OCI-LY7 (cell line): ENCODE data around the gene ANGPTL4. TPM values are rescaled to one million over a fixed set of nuclear protein-coding genes. Genes with fewer than 3 reads are reported as not detected.
"Not testable (repeated sequence)": the region's sequence is repeated elsewhere in the genome, so short reads cannot be mapped to it uniquely, and the experiment has no call there.

Source experiments
- BruUV-seq: library from RNA; stranded (reverse); fragments of 400-500 nt; replicated peaks from 2 replicates; lab custom pipeline; 2021; lab: Mats Ljungman, UMichigan
- CTCF ChIA-PET: fragments of 300-600 bp; sonication (Branson Sonifier 250); formaldehyde crosslinking; loops from one replicate; lab custom pipeline; 2022; ENCODE audit warnings: antibody characterized with exemption; ENCODE audit not compliant: unreplicated experiment; lab: Charles Lee
- POLR2A ChIA-PET: fragments of 300-600 bp; sonication (Branson Sonifier 250); formaldehyde crosslinking; loops from one replicate; lab custom pipeline; 2022; ENCODE audit warnings: antibody characterized with exemption; lab: Charles Lee
- DNase-seq: peaks from one replicate; pipeline ENCODE4 v3.0.0-alpha.2; 2015; ENCODE audit warnings: low spot score
- H2AFZ ChIP-seq: fragments of 200-600 bp; sonication (generic), shearing (Covaris generic); 2 replicates; pipeline ENCODE4 v1.6.1; 2014; ENCODE audit warnings: mild to moderate bottlenecking, antibody characterized with exemption, low read length, moderate library complexity
- H3K27ac ChIP-seq: fragments of 200-600 bp; sonication (generic); 2 replicates; pipeline ENCODE4 v1.5.1; 2014; ENCODE audit warnings: mixed run types, low read depth, mild to moderate bottlenecking, moderate library complexity, low read length, inconsistent platforms; ENCODE audit not compliant: poor library complexity, severe bottlenecking
- H3K36me3 ChIP-seq: fragments of 200-600 bp; sonication (generic); 2 replicates; pipeline ENCODE4 v1.6.1; 2014; ENCODE audit warnings: mild to moderate bottlenecking, antibody characterized with exemption, low read length, moderate library complexity, mixed read lengths; ENCODE audit not compliant: insufficient read depth
- H3K4me1 ChIP-seq: fragments of 200-600 bp; sonication (generic); 2 replicates; pipeline ENCODE4 v1.5.1; 2014; ENCODE audit warnings: mild to moderate bottlenecking, low read length; ENCODE audit not compliant: insufficient read depth, poor library complexity, severe bottlenecking
- H3K4me2 ChIP-seq: fragments of 200-600 bp; sonication (generic); 2 replicates; pipeline ENCODE4 v1.6.1; 2014; ENCODE audit warnings: mild to moderate bottlenecking, low read length
- H3K4me3 ChIP-seq: fragments of 200-600 bp; sonication (generic); 2 replicates; pipeline ENCODE4 v1.5.1; 2014; ENCODE audit warnings: mild to moderate bottlenecking, low read depth, low read length; ENCODE audit not compliant: poor library complexity, severe bottlenecking
- H3K79me2 ChIP-seq: fragments of 200-600 bp; sonication (generic); 2 replicates; pipeline ENCODE4 v1.6.1; 2016; ENCODE audit warnings: low read depth, mild to moderate bottlenecking, low read length, moderate library complexity, mixed read lengths; ENCODE audit not compliant: insufficient read depth
- H3K9me2 ChIP-seq: fragments of 200-600 bp; sonication (generic); 2 replicates; pipeline ENCODE4 v1.6.1; 2016; ENCODE audit warnings: mild to moderate bottlenecking, low read length, mixed read lengths; ENCODE audit not compliant: insufficient read depth
- H3K9me3 ChIP-seq: fragments of 200-600 bp; sonication (generic); 2 replicates; pipeline ENCODE4 v1.6.1; 2014; ENCODE audit warnings: mild to moderate bottlenecking, mixed run types, low read length, mixed read lengths
- H4K20me1 ChIP-seq: fragments of 200-600 bp; sonication (generic); 2 replicates; pipeline ENCODE4 v1.6.1; 2014; ENCODE audit warnings: mild to moderate bottlenecking, antibody characterized with exemption, low read length, moderate library complexity, mixed read lengths; ENCODE audit not compliant: insufficient read depth
- EZH2phosphoT487 ChIP-seq: fragments of 200-600 bp; sonication (generic); IDR thresholded peaks from 2 replicates; pipeline ENCODE4 v1.6.1; 2018; ENCODE audit warnings: low read depth, borderline replicate concordance, mild to moderate bottlenecking, mixed run types, antibody characterized with exemption, low read length, moderate library complexity, mixed read lengths
- intact Hi-C: fragments of 100-400 bp; cut with micrococcal nuclease; formaldehyde crosslinking; loops from one replicate; pipeline ENCODE4 v1.10.0; 2022; ENCODE audit not compliant: unreplicated experiment
- total RNA-seq, 2 experiments: library from RNA; depleted of rRNA in 1 of 2; stranded (reverse); fragments of >200 nt in 1 of 2; shearing (Covaris generic) in 1 of 2; gene quantifications; 2 replicates each; pipeline ENCODE4 v1.2.3, GENCODE V29; 2014 to 2022
- TF ChIP-seq, protein P1 (sequence below): fragments of 200-600 bp; sonication (generic); conservative IDR thresholded peaks from 2 replicates; pipeline ENCODE4 v1.5.1; 2014; ENCODE audit warnings: mild to moderate bottlenecking, antibody characterized with exemption, low read length, moderate library complexity, mixed read lengths

ANGPTL4 gene
- total RNA-seq, 2 experiments from 2014 or later: not detected

DNA sequence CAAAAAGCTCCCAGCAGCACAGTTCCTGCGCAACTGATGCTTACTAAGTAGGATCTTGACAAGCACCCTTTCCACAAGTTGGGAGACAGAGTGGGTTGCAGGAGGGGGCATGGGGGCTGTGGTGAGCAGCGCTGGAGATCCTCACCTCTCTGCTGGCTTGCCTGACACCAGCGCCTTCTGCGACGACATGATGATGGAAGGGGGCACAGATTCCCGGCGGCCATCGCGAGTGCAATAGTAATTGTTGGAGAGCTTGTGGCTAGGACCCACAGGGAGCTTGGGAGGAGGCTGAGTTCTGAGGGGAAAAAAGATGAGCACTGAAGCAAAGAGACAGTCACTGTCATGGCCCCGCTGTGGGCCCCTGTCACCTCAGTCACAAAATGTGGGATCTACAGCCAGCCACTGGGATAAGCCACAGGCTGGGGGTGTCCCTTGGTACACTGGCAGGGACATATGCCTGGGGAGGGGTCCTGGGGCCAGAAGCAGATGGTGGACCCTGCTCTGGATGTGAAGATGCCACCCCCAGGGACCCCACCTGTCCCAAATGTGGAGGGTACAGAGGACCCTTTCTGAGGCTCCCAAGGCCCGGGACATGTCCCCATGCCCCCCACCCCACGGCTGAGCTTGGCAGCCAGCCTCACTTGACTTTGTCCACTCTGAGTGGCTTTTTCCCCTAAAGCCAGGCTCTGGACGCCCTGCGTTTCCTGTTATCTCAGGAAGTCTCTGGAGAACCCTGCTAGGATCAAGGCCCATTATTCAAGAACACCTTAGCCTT lies 47.4 kb upstream of the ANGPTL4 start:
- H2AFZ ChIP-seq: no peak overlapping the region
- intact Hi-C loops: no loop called here
- peaks cover 74% of the 10 kb centered on the region for H3K36me3 ChIP-seq
- 0 out of 2 replicates have a peak, but pooled peaks cover under 1% of the 10 kb centered on the region for H4K20me1 ChIP-seq
- POLR2A ChIA-PET: interaction anchor here (0.6 kb wide), 1 partner anchor 69 kb away, joined by 3 read pairs; no protein-coding TSS in a partner anchor
- no peak overlapping the region for H3K27ac ChIP-seq
- peak overlapping the region; percentile 33 for H3K4me2 ChIP-seq
- TF ChIP-seq EZH2phosphoT487: no peak
- TF ChIP-seq, protein P1, sequence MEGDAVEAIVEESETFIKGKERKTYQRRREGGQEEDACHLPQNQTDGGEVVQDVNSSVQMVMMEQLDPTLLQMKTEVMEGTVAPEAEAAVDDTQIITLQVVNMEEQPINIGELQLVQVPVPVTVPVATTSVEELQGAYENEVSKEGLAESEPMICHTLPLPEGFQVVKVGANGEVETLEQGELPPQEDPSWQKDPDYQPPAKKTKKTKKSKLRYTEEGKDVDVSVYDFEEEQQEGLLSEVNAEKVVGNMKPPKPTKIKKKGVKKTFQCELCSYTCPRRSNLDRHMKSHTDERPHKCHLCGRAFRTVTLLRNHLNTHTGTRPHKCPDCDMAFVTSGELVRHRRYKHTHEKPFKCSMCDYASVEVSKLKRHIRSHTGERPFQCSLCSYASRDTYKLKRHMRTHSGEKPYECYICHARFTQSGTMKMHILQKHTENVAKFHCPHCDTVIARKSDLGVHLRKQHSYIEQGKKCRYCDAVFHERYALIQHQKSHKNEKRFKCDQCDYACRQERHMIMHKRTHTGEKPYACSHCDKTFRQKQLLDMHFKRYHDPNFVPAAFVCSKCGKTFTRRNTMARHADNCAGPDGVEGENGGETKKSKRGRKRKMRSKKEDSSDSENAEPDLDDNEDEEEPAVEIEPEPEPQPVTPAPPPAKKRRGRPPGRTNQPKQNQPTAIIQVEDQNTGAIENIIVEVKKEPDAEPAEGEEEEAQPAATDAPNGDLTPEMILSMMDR: 0 out of 2 replicates have a peak, but pooled peaks have one; percentile 37
- H3K4me3 ChIP-seq: no peak overlapping the region
- H3K79me2 ChIP-seq: peaks cover 31% of the 10 kb centered on the region
- CTCF ChIA-PET: no interaction called here
- H3K9me2 ChIP-seq: no peaks in the 10 kb centered on the region
- no TSS peak for BruUV-seq
- no peak for DNase-seq
- no peaks in the 10 kb centered on the region for H3K9me3 ChIP-seq
- H3K4me1 ChIP-seq: peaks cover 29% of the 10 kb centered on the region

- Histone ChIP-seq H3K79me2 (peaks cover 49% of the 10 kb centered on the region), H4K20me1 (peaks cover 12% of the 10 kb centered on the region), H3K4me2 (0 out of 2 replicates have a peak overlapping the region, but pooled peaks have one; percentile 8), H3K36me3 (peaks cover 74% of the 10 kb centered on the region), H3K4me1 (peaks cover 42% of the 10 kb centered on the region)
- BruUV-seq, intact Hi-C loops, H3K4me3 ChIP-seq, H3K27ac ChIP-seq, H3K9me3 ChIP-seq, DNase-seq, H2AFZ ChIP-seq, H3K9me2 ChIP-seq: not testable (repeated sequence)
- CTCF ChIA-PET: interaction anchor here (0.5 kb wide), 1 partner anchor 187 kb away, joined by 3 read pairs; no protein-coding TSS in a partner anchor
- POLR2A ChIA-PET: interaction anchor here (0.6 kb wide), 1 partner anchor 8 kb away, joined by 3 read pairs; no protein-coding TSS in a partner anchor
These were observed 45.1 kb upstream of the ANGPTL4 start for GRCh38 chr19:8318835-8319234.

- CTCF ChIA-PET: no interaction called here
- BruUV-seq: no TSS peak
These were observed 44.0 kb upstream of the ANGPTL4 start for GRCh38 chr19:8319807-8320520.

More at GRCh38 chr19:8319807-8320520, 44.0 kb upstream of the ANGPTL4 start:
- Histone ChIP-seq H3K4me3 (peak overlapping the region; percentile 100), H3K4me2 (peak overlapping the region; percentile 99), H3K9me3 (no peaks in the 10 kb centered on the region), H3K27ac (peak overlapping the region; percentile 67), H3K4me1 (peaks cover 54% of the 10 kb centered on the region), H3K79me2 (peaks cover 49% of the 10 kb centered on the region), H3K36me3 (peaks cover 73% of the 10 kb centered on the region), H2AFZ (0 out of 2 replicates have a peak overlapping the region, but pooled peaks have one; percentile 64), H4K20me1 (peaks cover 12% of the 10 kb centered on the region), H3K9me2 (no peaks in the 10 kb centered on the region)
- POLR2A ChIA-PET: no interaction called here
- DNase-seq: no peak
- TF ChIP-seq EZH2phosphoT487: no peak
- TF ChIP-seq, protein P1: no peak
- intact Hi-C loops: loop anchor here (5.0 kb wide), 1 partner anchor 53 kb away; no protein-coding TSS in a partner anchor
